Measurements from ENCODE around the gene TMEM151B. TPM values are rescaled to one million over a fixed set of nuclear protein-coding genes. Genes with fewer than 3 reads are reported as not detected.

Gene TMEM151B
- 0.01 to 0.05 TPM in 2 of 5 replicates, not detected in the others for total RNA-seq (2022; extraction: Qiagen RNA extraction; ENCODE audit: low read depth)

GRCh38 chr6:44269921-44270525 lies at the start of gene TMEM151B:
Gene TMEM151B (plus strand): TSS chr6:44270450. CDS start chr6:44270743, 293 bp downstream.

GRCh38 chr6:44223319-44224028 lies 46.8 kb upstream of the TMEM151B start, which contains the start of gene SLC29A1:
Gene SLC29A1 (plus strand): TSS chr6:44223595. CDS start chr6:44227314, 3,719 bp downstream.

DNA sequence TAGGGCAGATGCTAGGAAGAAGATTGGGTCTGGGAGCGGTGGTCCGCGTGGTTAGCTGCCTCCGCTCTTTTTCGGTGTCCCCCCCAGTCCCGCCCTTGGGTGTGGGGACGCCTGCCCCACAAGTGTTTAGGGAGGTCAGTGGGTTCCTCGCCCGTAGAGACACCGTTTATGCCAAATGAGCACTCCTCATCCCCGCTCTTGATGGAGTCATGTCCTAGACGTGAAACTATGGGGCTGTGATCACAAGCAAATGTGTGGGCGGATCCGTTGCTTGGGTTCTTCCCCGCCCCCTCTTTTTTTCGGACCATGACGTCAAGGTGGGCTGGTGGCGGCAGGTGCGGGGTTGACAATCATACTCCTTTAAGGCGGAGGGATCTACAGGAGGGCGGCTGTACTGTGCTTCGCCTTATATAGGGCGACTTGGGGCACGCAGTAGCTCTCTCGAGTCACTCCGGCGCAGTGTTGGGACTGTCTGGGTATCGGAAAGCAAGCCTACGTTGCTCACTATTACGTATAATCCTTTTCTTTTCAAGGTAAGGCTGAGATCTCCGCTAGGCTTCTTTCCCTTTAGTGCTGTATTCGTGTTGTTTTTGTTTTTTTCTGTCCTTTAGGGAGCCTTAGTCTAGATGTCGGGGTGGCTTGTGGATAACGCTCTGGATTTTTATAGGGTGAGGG lies 23.4 kb upstream of the TMEM151B start, which contains the start of gene HSP90AB1:
TSS of gene HSP90AB1 (plus strand) at position 439 of the 675 bp plus-strand sequence. CDS start 1,529 bp downstream, outside the sequence.

GRCh38 chr6:44257025-44257752 lies 13.1 kb upstream of the TMEM151B start, which contains the start of gene SLC35B2:
Gene SLC35B2 (minus strand): TSS chr6:44257528. CDS start chr6:44257410, 118 bp downstream.

GRCh38 chr6:44265007-44265721 lies 5.1 kb upstream of the TMEM151B start, which contains the start of gene NFKBIE:
Gene NFKBIE (minus strand): TSS chr6:44265551. CDS start chr6:44265346, 205 bp downstream.

DNA sequence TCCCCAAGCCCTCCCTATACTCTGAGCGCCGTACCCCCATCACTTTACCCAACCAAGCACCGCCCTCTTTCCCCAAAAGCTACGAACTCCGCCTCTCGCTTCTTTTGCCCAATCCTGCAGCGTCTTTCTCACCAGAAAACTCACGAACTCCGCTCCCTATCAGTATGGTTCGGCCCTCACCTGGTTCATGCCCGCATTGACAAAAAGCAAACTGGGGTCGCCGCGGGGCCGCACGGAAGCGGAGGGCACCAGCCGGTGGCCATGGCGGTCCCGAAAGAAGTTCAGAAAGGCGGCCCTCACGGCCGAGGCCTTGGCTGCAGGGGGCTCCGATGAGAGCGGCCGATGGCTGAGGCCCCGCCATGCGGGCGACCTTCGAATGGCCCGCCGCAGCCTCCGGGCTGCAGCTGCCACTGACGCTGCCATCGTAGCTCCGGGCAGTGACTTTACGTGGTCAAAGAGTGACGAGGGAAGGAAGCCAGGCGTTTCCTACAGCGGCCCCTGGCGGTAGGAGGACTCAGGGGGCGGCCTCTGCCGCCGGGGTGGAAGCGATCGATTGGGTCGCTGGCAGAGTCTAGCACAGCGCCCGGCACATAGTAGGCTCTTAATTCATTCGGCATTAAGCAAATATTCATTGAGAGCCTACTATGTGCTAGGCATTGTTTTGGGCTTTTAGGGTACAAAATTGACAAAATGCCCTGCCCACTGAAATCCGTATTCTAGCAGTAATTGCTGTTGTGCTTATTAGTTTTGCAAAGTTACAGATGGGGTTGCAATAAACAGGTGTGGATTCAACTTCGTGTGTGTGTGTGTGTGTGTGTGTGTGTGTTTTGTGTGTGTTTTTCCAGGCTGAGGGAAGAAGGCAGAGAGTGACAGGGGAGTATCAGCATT lies 42.9 kb downstream of the TMEM151B start, which contains the start of gene AARS2:
TSS of gene AARS2 (minus strand) at position 447 of the 888 bp plus-strand sequence. CDS start at position 423, 24 bp downstream.

DNA sequence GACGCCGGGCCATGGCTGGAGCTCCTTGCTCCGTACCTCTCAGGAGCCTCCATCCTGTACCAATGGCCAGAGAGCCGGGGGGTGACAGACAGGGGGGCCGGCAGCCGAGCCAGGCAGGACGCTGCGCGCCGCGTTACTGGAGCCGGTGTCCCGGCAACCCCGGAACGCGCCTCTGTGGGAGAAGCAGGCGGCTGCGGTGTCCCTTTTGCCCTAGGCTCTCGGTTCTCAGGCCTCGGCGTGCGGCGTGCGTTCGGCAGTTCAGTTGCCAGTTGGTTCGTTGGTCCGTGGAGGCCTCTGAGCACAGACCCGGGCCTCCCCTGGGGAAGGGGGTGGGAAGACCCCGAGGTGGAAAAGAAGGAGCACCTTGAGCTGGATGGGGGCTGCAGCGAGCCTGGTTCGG lies 72.2 kb downstream of the TMEM151B start, which contains the start of gene SPATS1:
TSS of gene SPATS1 (plus strand) at position 162 of the 400 bp plus-strand sequence. CDS start 446 bp downstream, outside the sequence.

Other genes starting within 250 kb of the TMEM151B start
- 58.5 to 83.5 TPM (median 70.8 TPM) in 5 replicates for gene MRPL14, start 143.0 kb upstream of the TMEM151B start, total RNA-seq (2022; extraction: Qiagen RNA extraction; ENCODE audit: low read depth)
- gene TMEM63B, start 142.9 kb upstream of the TMEM151B start, total RNA-seq (2022; extraction: Qiagen RNA extraction; ENCODE audit: low read depth), result 12.1 to 17.3 TPM (median 16.4 TPM) in 5 replicates
- gene CAPN11, start 111.6 kb upstream of the TMEM151B start, total RNA-seq (2022; extraction: Qiagen RNA extraction; ENCODE audit: low read depth), result not detected in 5 replicates
- not detected in 5 replicates for gene MYMX, start 53.5 kb upstream of the TMEM151B start, total RNA-seq (2022; extraction: Qiagen RNA extraction; ENCODE audit: low read depth)
- gene SLC29A1, start 46.9 kb upstream of the TMEM151B start, total RNA-seq (2022; extraction: Qiagen RNA extraction; ENCODE audit: low read depth), result 39.0 to 57.6 TPM (median 53.1 TPM) in 5 replicates
- 1,151 to 1,429 TPM (median 1,269 TPM) in 5 replicates for gene HSP90AB1, start 23.3 kb upstream of the TMEM151B start, total RNA-seq (2022; extraction: Qiagen RNA extraction; ENCODE audit: low read depth)
- 48.5 to 66.8 TPM (median 64.9 TPM) in 5 replicates for gene SLC35B2, start 12.9 kb upstream of the TMEM151B start, total RNA-seq (2022; extraction: Qiagen RNA extraction; ENCODE audit: low read depth)
- 9.6 to 18.6 TPM (median 11.9 TPM) in 5 replicates for gene NFKBIE, start 4.9 kb upstream of the TMEM151B start, total RNA-seq (2022; extraction: Qiagen RNA extraction; ENCODE audit: low read depth)
- 5.1 to 7.7 TPM (median 6.4 TPM) in 5 replicates for gene AARS2, start 42.9 kb downstream of the TMEM151B start, total RNA-seq (2022; extraction: Qiagen RNA extraction; ENCODE audit: low read depth)
- gene SPATS1, start 72.2 kb downstream of the TMEM151B start, total RNA-seq (2022; extraction: Qiagen RNA extraction; ENCODE audit: low read depth), result not detected in 5 replicates
- 9.9 to 17.8 TPM (median 12.7 TPM) in 5 replicates for gene CDC5L, start 117.3 kb downstream of the TMEM151B start, total RNA-seq (2022; extraction: Qiagen RNA extraction; ENCODE audit: low read depth)

Measured in A549 treated with RU486 at 1 μM for 4 hours (cell line).